ENCODE measurements around the gene UCK2. TPM values are rescaled to one million over a fixed set of nuclear protein-coding genes. Genes with fewer than 3 reads are reported as not detected.

Gene UCK2
- total and polyA plus RNA-seq, 2 experiments from 2014 or later = 101 to 149 TPM

DNA sequence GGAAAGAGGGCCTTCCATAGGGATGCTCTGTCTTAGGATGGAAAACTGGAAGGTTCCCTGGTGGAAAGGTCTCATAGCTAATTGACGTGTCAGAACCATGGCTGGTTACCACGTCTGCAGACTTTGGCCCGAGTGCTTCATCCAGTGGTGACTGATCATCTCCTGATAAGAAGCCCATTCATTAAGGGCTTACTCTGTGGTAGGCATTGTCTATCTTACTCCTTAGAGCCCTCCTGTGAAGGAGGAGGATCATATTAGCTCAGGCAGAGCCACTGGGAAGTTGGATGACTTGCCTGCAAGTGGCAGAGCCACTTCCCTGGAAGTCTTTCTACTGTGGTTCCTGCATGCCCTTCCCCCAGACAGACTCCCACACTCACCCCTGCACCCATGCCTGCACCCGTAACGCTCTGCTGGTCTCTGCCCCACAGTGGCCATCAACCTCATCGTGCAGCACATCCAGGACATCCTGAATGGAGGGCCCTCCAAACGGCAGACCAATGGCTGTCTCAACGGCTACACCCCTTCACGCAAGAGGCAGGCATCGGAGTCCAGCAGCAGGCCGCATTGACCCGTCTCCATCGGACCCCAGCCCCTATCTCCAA, 79.9 kb downstream of the UCK2 start (continued):
- TF ChIP-seq, protein P1, sequence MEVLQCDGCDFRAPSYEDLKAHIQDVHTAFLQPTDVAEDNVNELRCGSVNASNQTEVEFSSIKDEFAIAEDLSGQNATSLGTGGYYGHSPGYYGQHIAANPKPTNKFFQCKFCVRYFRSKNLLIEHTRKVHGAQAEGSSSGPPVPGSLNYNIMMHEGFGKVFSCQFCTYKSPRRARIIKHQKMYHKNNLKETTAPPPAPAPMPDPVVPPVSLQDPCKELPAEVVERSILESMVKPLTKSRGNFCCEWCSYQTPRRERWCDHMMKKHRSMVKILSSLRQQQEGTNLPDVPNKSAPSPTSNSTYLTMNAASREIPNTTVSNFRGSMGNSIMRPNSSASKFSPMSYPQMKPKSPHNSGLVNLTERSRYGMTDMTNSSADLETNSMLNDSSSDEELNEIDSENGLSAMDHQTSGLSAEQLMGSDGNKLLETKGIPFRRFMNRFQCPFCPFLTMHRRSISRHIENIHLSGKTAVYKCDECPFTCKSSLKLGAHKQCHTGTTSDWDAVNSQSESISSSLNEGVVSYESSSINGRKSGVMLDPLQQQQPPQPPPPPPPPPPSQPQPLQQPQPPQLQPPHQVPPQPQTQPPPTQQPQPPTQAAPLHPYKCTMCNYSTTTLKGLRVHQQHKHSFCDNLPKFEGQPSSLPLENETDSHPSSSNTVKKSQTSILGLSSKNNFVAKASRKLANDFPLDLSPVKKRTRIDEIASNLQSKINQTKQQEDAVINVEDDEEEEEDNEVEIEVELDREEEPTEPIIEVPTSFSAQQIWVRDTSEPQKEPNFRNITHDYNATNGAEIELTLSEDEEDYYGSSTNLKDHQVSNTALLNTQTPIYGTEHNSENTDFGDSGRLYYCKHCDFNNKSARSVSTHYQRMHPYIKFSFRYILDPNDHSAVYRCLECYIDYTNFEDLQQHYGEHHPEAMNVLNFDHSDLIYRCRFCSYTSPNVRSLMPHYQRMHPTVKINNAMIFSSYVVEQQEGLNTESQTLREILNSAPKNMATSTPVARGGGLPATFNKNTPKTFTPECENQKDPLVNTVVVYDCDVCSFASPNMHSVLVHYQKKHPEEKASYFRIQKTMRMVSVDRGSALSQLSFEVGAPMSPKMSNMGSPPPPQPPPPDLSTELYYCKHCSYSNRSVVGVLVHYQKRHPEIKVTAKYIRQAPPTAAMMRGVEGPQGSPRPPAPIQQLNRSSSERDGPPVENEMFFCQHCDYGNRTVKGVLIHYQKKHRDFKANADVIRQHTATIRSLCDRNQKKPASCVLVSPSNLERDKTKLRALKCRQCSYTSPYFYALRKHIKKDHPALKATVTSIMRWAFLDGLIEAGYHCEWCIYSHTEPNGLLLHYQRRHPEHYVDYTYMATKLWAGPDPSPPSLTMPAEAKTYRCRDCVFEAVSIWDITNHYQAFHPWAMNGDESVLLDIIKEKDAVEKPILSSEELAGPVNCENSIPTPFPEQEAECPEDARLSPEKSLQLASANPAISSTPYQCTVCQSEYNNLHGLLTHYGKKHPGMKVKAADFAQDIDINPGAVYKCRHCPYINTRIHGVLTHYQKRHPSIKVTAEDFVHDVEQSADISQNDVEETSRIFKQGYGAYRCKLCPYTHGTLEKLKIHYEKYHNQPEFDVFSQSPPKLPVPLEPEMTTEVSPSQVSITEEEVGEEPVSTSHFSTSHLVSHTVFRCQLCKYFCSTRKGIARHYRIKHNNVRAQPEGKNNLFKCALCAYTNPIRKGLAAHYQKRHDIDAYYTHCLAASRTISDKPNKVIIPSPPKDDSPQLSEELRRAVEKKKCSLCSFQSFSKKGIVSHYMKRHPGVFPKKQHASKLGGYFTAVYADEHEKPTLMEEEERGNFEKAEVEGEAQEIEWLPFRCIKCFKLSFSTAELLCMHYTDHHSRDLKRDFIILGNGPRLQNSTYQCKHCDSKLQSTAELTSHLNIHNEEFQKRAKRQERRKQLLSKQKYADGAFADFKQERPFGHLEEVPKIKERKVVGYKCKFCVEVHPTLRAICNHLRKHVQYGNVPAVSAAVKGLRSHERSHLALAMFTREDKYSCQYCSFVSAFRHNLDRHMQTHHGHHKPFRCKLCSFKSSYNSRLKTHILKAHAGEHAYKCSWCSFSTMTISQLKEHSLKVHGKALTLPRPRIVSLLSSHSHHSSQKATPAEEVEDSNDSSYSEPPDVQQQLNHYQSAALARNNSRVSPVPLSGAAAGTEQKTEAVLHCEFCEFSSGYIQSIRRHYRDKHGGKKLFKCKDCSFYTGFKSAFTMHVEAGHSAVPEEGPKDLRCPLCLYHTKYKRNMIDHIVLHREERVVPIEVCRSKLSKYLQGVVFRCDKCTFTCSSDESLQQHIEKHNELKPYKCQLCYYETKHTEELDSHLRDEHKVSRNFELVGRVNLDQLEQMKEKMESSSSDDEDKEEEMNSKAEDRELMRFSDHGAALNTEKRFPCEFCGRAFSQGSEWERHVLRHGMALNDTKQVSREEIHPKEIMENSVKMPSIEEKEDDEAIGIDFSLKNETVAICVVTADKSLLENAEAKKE (CRISPR knock-in tag; IDR thresholded peaks at IDR 0.05) = no peak
- no peak for TF ChIP-seq ZNF114 (CRISPR knock-in tag; IDR thresholded peaks at IDR 0.05)
- TF ChIP-seq EZH2 (IDR thresholded peaks at IDR 0.05; ENCODE audit: low read depth, unreplicated experiment) = no peak

DNA sequence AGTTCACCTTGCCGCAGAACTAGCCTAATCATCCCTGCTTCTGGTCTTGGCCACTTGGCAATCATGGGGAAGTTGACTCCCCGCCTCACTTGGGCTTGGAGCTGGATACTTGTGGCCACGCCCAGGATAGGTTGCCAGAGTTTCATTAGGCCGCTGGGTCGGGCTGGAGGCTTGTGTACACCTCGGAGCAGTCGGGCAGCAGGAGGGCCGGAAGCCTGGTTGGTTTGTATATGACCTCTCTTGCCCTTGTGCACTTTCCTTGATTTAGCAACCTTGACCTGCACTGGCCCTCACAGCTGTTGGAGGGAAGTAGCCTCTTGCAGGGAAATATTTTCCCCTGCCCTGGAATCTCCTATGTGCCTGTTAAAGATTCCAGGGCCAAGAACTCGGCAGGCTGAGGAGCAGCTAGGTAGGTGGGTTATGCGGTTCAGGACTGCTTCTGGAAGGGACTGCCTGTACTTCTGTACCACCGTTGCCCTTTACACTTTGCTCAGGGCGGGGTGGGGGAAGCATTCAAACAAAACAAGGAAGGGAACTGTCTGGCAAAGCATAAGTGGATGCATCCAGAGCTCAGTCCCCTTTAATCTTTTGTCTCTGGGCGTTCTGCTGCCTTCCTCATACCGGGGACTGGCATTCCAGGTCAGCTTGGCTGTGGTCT, 83.5 kb downstream of the UCK2 start:
- H3K36me3 ChIP-seq (ENCODE audit: insufficient read depth) = peaks cover 21% of the 10 kb centered on the region
- Mint-ChIP-seq H3K27me3 (ENCODE audit: insufficient read depth, low read depth, poor library complexity) (peaks cover 18% of the 10 kb centered on the region), H3K4me1 (peaks cover 2% of the 10 kb centered on the region; the same call in 1 of the 3 replicates), H3K27ac (no peak overlapping the region), H3K9me3 (no peaks in the 10 kb centered on the region; the same call in 2 of the 3 replicates), H3K36me3 (ENCODE audit: low read depth) (peaks cover 43% of the 10 kb centered on the region), H3K4me3 (no peak overlapping the region)
- no peaks in the 10 kb centered on the region for H3K9me2 ChIP-seq (ENCODE audit: insufficient read depth)
- H3K4me1 ChIP-seq (ENCODE audit: insufficient read depth) = no peaks in the 10 kb centered on the region
- H4K20me1 ChIP-seq (replicated peaks; ENCODE audit: insufficient read depth) = peaks cover 6% of the 10 kb centered on the region
- H3K79me2 ChIP-seq (replicated peaks; ENCODE audit: insufficient read depth) = no peaks in the 10 kb centered on the region; the same call in 1 of the 2 replicates
- no peak overlapping the region for H3K4me3 ChIP-seq
- DNase-seq (ENCODE audit: low spot score) (no peak), ATAC-seq (no peak)
- 0 out of 2 replicates have a peak overlapping the region, but pooled peaks have one; percentile 55 for H3K27ac ChIP-seq (ENCODE audit: low read depth)
- no peak overlapping the region for H3K4me2 ChIP-seq
- no peak overlapping the region for H2AFZ ChIP-seq
- no peaks in the 10 kb centered on the region for H3K27me3 ChIP-seq (ENCODE audit: insufficient read depth)
- 0 out of 2 replicates have a peak, but pooled peaks cover 3% of the 10 kb centered on the region for H3F3A ChIP-seq (replicated peaks; ENCODE audit: low read depth)
- TF ChIP-seq POLR2AphosphoS5 (IDR thresholded peaks at IDR 0.05; ENCODE audit: low read depth) (no peak), ZNF114 (CRISPR knock-in tag; IDR thresholded peaks at IDR 0.05) (no peak), JUNB (IDR thresholded peaks at IDR 0.05; ENCODE audit: unreplicated experiment) (no peak), STAT1 (IDR thresholded peaks at IDR 0.05; ENCODE audit: unreplicated experiment) (no peak), ZNF331 (CRISPR knock-in tag; IDR thresholded peaks at IDR 0.05; ENCODE audit: low read depth) (no peak)
- TF ChIP-seq, protein P2, sequence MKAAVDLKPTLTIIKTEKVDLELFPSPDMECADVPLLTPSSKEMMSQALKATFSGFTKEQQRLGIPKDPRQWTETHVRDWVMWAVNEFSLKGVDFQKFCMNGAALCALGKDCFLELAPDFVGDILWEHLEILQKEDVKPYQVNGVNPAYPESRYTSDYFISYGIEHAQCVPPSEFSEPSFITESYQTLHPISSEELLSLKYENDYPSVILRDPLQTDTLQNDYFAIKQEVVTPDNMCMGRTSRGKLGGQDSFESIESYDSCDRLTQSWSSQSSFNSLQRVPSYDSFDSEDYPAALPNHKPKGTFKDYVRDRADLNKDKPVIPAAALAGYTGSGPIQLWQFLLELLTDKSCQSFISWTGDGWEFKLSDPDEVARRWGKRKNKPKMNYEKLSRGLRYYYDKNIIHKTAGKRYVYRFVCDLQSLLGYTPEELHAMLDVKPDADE (IDR thresholded peaks at IDR 0.05) = no peak
- TF ChIP-seq, protein P3, sequence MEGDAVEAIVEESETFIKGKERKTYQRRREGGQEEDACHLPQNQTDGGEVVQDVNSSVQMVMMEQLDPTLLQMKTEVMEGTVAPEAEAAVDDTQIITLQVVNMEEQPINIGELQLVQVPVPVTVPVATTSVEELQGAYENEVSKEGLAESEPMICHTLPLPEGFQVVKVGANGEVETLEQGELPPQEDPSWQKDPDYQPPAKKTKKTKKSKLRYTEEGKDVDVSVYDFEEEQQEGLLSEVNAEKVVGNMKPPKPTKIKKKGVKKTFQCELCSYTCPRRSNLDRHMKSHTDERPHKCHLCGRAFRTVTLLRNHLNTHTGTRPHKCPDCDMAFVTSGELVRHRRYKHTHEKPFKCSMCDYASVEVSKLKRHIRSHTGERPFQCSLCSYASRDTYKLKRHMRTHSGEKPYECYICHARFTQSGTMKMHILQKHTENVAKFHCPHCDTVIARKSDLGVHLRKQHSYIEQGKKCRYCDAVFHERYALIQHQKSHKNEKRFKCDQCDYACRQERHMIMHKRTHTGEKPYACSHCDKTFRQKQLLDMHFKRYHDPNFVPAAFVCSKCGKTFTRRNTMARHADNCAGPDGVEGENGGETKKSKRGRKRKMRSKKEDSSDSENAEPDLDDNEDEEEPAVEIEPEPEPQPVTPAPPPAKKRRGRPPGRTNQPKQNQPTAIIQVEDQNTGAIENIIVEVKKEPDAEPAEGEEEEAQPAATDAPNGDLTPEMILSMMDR (conservative IDR thresholded peaks at IDR 0.05; ENCODE audit: low read depth in 2 of 2) = no peak
- TF ChIP-seq, protein P4, sequence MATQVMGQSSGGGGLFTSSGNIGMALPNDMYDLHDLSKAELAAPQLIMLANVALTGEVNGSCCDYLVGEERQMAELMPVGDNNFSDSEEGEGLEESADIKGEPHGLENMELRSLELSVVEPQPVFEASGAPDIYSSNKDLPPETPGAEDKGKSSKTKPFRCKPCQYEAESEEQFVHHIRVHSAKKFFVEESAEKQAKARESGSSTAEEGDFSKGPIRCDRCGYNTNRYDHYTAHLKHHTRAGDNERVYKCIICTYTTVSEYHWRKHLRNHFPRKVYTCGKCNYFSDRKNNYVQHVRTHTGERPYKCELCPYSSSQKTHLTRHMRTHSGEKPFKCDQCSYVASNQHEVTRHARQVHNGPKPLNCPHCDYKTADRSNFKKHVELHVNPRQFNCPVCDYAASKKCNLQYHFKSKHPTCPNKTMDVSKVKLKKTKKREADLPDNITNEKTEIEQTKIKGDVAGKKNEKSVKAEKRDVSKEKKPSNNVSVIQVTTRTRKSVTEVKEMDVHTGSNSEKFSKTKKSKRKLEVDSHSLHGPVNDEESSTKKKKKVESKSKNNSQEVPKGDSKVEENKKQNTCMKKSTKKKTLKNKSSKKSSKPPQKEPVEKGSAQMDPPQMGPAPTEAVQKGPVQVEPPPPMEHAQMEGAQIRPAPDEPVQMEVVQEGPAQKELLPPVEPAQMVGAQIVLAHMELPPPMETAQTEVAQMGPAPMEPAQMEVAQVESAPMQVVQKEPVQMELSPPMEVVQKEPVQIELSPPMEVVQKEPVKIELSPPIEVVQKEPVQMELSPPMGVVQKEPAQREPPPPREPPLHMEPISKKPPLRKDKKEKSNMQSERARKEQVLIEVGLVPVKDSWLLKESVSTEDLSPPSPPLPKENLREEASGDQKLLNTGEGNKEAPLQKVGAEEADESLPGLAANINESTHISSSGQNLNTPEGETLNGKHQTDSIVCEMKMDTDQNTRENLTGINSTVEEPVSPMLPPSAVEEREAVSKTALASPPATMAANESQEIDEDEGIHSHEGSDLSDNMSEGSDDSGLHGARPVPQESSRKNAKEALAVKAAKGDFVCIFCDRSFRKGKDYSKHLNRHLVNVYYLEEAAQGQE (IDR thresholded peaks at IDR 0.05; ENCODE audit: unreplicated experiment) = no peak
